ENCODE data around the gene MAPRE2. TPM values are rescaled to one million over a fixed set of nuclear protein-coding genes. Genes with fewer than 3 reads are reported as not detected.

Gene MAPRE2
- total RNA-seq, 4 donors from 2014 or later: 16.5 to 50.3 (median 21.2) TPM

DNA sequence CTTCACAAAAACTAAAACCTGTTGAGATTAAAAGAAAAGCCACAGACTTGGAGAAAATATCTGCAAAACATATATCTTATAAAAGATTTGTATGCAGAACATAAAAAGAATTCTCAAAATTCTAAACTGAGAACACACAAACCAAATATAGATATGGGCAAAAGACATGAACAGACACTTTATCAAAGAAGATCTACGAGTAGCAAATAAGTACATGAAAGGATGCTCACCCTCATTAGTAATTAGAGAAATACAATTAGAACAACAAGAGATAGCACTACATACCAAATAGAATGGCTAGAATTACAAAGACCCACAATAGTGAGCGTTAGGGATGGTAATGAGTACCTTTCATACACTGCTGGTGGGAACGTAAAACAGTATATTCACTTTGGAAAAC is 135.7 kb downstream of the MAPRE2 start:
- Histone ChIP-seq H3K4me3 (no peak overlapping the region), H3K27ac (no peak overlapping the region), H3K27me3 (no peaks in the 10 kb centered on the region), H3K4me1 (no peaks in the 10 kb centered on the region), H3K9me3 (no peaks in the 10 kb centered on the region), H3K36me3 (no peaks in the 10 kb centered on the region)
- TF ChIP-seq POLR2A (IDR thresholded peaks at IDR 0.05): no peak
- TF ChIP-seq, protein P1, sequence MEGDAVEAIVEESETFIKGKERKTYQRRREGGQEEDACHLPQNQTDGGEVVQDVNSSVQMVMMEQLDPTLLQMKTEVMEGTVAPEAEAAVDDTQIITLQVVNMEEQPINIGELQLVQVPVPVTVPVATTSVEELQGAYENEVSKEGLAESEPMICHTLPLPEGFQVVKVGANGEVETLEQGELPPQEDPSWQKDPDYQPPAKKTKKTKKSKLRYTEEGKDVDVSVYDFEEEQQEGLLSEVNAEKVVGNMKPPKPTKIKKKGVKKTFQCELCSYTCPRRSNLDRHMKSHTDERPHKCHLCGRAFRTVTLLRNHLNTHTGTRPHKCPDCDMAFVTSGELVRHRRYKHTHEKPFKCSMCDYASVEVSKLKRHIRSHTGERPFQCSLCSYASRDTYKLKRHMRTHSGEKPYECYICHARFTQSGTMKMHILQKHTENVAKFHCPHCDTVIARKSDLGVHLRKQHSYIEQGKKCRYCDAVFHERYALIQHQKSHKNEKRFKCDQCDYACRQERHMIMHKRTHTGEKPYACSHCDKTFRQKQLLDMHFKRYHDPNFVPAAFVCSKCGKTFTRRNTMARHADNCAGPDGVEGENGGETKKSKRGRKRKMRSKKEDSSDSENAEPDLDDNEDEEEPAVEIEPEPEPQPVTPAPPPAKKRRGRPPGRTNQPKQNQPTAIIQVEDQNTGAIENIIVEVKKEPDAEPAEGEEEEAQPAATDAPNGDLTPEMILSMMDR (IDR thresholded peaks at IDR 0.05): no peak
- no peak for DNase-seq

DNA sequence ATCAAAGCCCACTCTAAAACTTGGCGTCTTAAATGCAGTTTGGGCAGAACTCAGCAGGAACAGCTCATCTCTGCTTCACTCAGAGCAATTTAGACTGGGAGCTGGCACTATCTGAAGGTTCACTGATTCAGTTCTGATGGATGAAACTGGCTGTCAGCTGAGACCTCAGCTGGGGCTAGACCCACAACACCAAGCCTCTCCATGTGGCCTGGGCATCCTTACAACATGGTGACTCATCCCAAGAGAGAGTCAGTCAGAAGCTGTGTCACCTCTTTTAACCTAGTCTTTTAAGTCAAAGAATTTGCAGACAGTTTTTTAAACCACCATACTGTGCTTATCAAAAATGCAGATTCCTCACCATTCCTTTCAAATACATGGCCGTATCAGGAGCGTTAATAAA is 137.0 kb downstream of the MAPRE2 start:
- DNase-seq: no peak
- Histone ChIP-seq H3K36me3 (no peaks in the 10 kb centered on the region), H3K4me1 (no peaks in the 10 kb centered on the region), H3K27me3 (no peaks in the 10 kb centered on the region), H3K27ac (no peak overlapping the region), H3K4me3 (no peak overlapping the region), H3K9me3 (no peaks in the 10 kb centered on the region)
- TF ChIP-seq POLR2A (IDR thresholded peaks at IDR 0.05): no peak
- TF ChIP-seq, protein P1 (IDR thresholded peaks at IDR 0.05): no peak

DNA sequence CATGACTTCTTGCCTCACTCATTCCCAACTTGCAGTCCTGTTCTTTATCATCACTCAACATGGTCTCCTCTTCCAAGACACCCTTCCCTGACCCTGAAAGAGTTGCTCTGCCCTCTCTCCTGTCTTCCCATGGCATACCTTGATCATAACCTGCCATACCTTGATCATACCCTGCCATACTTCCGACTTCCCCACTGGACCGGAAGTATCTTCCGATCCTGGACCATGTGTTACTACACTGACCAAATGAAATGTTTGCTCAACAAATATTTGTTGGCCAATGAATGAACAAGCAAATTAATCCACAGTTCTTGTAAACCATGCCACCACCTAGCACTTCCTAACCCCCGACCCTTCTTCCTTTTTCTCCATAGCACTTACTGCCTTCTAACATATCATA is 138.7 kb downstream of the MAPRE2 start:
- Histone ChIP-seq H3K27me3 (no peaks in the 10 kb centered on the region), H3K36me3 (no peaks in the 10 kb centered on the region), H3K9me3 (no peaks in the 10 kb centered on the region), H3K4me3 (no peak overlapping the region), H3K4me1 (no peaks in the 10 kb centered on the region), H3K27ac (no peak overlapping the region)
- TF ChIP-seq, protein P1 (IDR thresholded peaks at IDR 0.05): no peak
- no peak for TF ChIP-seq POLR2A (IDR thresholded peaks at IDR 0.05)
- DNase-seq: no peak

DNA sequence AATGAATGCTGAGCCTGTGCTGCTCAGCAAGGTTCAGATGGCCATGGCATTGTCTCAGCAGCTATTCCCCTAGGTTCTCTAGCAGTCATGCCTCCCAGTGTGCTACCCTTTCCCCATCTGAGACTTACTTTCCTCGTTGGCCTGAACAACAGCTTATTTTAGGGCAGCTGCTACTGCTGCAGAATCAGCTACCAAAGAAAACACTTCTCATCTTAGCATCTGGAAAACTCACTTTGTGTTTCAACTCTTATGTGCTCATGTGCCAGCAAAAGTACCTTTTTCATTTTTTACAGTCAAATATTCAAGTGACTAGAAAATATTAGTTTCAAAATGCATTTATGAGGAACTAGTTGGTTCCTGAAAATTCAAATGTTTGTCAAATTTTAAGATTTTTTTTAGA is 139.2 kb downstream of the MAPRE2 start:
- no peaks in the 10 kb centered on the region for H3K36me3 ChIP-seq
- DNase-seq: no peak
- no peak overlapping the region for H3K27ac ChIP-seq
- H3K27me3 ChIP-seq: no peaks in the 10 kb centered on the region
- H3K9me3 ChIP-seq: no peaks in the 10 kb centered on the region
- H3K4me3 ChIP-seq: no peak overlapping the region
- TF ChIP-seq POLR2A (IDR thresholded peaks at IDR 0.05): no peak
- TF ChIP-seq, protein P1 (IDR thresholded peaks at IDR 0.05): no peak
- H3K4me1 ChIP-seq: no peaks in the 10 kb centered on the region

DNA sequence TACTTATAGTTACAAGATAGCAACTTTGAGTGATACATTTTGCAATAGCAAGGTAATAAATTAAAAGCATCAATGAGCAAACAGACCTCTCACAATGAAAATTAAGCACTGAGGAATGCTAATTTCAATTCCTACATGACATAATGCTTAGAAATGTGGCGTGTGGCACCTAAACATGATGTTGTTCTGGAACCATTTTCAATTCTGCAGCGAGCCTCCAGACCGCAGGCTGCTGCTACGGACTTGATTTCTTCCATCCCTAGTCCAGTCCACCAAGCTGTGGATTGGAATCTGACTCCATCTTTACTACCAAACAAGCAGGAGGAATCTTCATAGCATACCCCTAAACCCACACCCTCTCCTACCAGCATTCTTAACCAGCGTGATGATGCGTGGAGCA is 140.9 kb downstream of the MAPRE2 start:
- Histone ChIP-seq H3K4me3 (no peak overlapping the region), H3K27me3 (no peaks in the 10 kb centered on the region), H3K4me1 (no peaks in the 10 kb centered on the region), H3K9me3 (no peaks in the 10 kb centered on the region), H3K36me3 (no peaks in the 10 kb centered on the region), H3K27ac (no peak overlapping the region)
- DNase-seq: no peak
- TF ChIP-seq, protein P1 (IDR thresholded peaks at IDR 0.05): no peak
- TF ChIP-seq POLR2A (IDR thresholded peaks at IDR 0.05): no peak

DNA sequence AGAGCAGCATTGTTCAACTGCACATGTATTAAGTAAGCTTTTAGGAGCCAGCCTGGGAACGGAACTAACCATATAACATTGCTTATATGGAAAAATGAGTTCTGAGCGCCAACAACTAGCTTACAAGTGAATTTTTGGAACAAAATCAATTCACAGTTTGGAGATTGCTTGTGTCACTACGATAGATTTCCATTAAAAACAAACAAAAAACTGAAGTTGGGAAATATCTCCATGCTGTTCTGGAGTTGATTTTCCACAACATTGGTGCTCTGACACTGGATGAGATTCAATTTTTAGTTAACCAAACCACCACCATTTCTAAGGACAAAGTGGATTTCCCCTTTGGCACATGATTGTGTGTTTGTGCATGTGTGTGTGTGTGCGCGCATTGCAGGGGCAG is 142.7 kb downstream of the MAPRE2 start:
- H3K9me3 ChIP-seq: no peaks in the 10 kb centered on the region
- DNase-seq: no peak
- no peak overlapping the region for H3K4me3 ChIP-seq
- no peaks in the 10 kb centered on the region for H3K27me3 ChIP-seq
- no peaks in the 10 kb centered on the region for H3K36me3 ChIP-seq
- TF ChIP-seq, protein P1 (IDR thresholded peaks at IDR 0.05): no peak
- no peak for TF ChIP-seq POLR2A (IDR thresholded peaks at IDR 0.05)
- H3K4me1 ChIP-seq: no peaks in the 10 kb centered on the region
- H3K27ac ChIP-seq: no peak overlapping the region
